LNCaP clone FGC (cell line): ENCODE measurements around the gene BUB1B.

Experiments
- DNase-seq: peaks from one replicate; pipeline ENCODE4 v3.0.0-alpha.2; 2011; ENCODE audit warnings: low read depth
- H3K4me3 ChIP-seq: 2 replicates; pipeline ENCODE4 v1.5.1; 2011; ENCODE audit warnings: mild to moderate bottlenecking, low read depth, low read length, control low read depth
- TF ChIP-seq, protein P1 (sequence below): IDR thresholded peaks from 2 replicates; pipeline ENCODE4 v1.5.1; 2012; ENCODE audit warnings: mild to moderate bottlenecking; ENCODE audit not compliant: control insufficient read depth, insufficient read depth; ENCODE audit errors: extremely low read depth

BUB1B gene

DNA sequence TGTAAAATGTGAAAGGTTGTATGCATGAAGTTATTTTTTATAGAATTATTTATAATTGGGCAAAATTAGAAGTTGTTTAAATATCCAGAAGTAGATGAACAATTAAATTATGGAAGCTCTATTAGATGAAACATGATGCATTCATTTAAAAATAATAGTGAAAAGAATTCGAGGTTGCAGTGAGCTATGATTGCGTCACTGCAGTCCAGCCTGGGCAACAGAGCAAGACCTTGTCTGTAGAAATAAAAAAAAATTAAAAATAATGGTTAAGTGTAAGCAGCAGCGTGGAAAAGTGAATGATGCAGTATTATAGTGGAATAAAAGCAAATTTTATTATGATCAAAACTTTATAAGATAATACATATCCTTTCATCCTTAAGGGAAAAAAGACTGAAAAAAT is 14.3 kb downstream of the BUB1B start:
- no peak for DNase-seq
- TF ChIP-seq, protein P1, sequence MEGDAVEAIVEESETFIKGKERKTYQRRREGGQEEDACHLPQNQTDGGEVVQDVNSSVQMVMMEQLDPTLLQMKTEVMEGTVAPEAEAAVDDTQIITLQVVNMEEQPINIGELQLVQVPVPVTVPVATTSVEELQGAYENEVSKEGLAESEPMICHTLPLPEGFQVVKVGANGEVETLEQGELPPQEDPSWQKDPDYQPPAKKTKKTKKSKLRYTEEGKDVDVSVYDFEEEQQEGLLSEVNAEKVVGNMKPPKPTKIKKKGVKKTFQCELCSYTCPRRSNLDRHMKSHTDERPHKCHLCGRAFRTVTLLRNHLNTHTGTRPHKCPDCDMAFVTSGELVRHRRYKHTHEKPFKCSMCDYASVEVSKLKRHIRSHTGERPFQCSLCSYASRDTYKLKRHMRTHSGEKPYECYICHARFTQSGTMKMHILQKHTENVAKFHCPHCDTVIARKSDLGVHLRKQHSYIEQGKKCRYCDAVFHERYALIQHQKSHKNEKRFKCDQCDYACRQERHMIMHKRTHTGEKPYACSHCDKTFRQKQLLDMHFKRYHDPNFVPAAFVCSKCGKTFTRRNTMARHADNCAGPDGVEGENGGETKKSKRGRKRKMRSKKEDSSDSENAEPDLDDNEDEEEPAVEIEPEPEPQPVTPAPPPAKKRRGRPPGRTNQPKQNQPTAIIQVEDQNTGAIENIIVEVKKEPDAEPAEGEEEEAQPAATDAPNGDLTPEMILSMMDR, result no peak

DNA sequence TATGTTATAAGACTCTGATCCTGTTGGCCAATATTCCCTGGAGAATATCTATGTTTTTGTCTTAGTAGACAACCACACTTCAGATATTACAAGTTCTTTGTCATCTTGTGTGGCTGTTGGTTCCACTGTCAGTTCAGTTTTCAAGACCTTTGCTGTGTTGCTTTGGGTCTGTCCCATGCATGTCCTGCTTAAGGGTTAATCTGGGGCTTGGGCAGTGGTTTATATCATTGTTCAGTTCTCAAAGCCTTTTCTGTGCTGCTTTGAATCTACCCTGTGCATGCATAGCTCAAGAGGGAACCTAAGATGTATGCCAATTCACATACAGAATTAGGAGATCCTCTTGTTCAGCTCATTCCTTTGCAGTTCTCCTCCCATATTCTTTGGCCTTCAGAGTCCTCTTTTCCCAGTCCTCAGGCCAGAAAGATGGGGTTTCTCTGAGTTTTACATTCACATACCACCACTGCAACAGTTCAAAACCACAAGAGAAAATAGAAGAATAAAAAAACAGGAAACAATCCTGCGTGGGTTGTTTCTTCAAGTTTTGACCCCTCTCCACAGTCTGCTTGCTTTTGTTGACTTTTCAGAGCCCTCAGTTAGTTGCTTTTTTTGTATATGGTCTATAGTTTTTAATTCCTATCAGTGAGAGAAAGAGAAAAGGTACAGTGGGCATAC is 21.6 kb downstream of the BUB1B start:
- DNase-seq, result no peak
- TF ChIP-seq, protein P1, result no peak
- no peak overlapping the region for H3K4me3 ChIP-seq

More for the DNA sequence above, 14.3 kb downstream of the BUB1B start:
- H3K4me3 ChIP-seq, result no peak overlapping the region

DNA sequence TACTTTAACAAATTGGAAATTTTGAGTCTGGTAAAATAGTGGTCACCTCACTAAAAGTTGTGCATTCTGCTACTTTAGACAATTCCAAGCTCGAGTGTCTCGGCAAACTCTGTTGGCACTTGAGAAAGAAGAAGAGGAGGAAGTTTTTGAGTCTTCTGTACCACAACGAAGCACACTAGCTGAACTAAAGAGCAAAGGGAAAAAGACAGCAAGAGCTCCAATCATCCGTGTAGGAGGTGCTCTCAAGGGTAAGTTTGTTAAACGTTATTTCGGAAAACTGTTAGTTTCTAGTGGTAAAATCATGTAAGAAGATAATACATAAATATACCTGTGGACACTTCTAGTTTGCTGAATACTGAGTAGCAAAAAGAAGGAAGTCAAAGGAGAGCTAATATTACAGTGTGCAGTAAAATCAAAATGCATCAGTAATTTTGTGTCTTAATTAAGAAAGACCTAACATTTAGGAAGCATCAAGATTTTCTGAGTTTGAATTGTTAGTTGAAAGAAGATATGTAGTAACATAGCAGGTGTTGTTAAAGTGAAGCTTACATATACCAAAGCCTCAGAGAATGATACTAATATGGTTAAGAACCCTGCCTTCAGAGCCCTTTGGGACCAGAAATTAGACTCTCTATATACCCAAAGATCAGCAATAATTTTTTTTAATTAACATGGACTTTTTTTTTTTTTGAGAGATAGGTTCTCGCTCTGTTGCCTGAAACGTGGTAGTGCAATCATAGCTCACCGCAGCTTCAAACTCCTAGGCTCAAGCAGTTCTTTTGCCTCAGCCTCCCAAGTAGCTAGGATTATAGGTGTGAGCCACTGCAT is 23.0 kb downstream of the BUB1B start:
- DNase-seq, result no peak
- H3K4me3 ChIP-seq, result no peak overlapping the region
- TF ChIP-seq, protein P1, result no peak

DNA sequence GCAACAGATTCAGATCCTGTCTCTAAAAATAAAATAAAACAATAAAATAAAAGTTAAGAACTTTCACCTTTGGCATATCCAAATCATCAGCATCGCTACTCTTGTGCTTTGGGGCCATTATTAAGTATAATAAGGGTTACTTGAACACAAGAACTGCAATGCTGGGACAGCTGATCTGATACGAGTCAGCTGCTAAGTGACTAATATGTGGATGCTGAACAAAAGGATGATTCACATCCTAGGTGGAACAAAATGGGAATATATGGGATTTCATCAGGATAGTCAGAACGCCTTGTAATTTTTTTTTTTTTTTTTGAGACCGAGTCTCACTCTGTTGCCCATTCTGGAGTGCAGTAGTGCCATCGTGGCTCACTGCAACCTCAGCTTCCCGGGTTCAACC is 29.7 kb downstream of the BUB1B start:
- no peak for DNase-seq
- no peak overlapping the region for H3K4me3 ChIP-seq
- TF ChIP-seq, protein P1, result no peak

DNA sequence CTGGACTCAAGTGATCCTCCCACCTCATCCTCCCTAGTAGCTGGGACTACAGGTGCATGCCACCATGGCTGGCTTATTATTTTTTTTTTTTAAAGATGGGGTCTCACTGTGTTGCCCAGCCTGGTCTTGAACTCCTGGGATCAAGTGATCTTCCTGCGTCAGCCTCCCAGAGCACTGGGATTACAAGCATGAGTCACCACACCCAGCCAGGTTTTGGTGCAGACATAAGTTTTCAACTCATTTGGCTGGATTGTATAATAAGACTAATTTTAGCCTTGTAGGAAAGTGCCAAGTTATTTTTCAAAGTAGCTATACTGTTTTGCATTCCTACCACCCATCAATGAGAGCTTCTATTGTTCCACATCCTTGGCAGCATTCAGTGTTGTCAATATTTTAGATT is 32.1 kb downstream of the BUB1B start:
- TF ChIP-seq, protein P1, result no peak
- no peak for DNase-seq
- no peak overlapping the region for H3K4me3 ChIP-seq

DNA sequence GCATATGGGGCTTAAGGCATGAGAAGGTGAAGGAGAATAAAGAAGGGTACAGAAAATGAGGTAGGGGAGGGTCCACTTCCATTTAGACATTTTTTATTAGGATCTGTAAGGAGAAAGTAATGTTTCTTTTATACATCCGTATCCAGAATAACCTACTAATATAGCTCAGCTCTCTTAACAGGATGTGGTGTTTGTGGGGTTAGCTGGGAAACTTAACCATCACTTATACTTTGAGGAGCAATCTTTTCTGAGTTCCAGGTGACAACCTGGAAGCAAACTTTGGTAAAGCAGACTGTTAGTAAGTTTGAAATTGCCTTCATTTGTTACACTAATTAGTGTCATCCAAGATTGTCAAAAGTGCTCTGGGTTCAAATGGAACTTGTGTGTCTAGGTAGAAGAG is 36.6 kb downstream of the BUB1B start:
- no peak overlapping the region for H3K4me3 ChIP-seq
- DNase-seq, result no peak
- TF ChIP-seq, protein P1, result no peak
